ENCODE results near the gene SORCS3. TPM values are rescaled to one million over a fixed set of nuclear protein-coding genes. Genes with fewer than 3 reads are reported as not detected.

Gene SORCS3
- polyA plus RNA-seq, 1 donor (not counting 4 experiments of a cell fraction or from before 2014, with no cell fraction given) = not detected

DNA sequence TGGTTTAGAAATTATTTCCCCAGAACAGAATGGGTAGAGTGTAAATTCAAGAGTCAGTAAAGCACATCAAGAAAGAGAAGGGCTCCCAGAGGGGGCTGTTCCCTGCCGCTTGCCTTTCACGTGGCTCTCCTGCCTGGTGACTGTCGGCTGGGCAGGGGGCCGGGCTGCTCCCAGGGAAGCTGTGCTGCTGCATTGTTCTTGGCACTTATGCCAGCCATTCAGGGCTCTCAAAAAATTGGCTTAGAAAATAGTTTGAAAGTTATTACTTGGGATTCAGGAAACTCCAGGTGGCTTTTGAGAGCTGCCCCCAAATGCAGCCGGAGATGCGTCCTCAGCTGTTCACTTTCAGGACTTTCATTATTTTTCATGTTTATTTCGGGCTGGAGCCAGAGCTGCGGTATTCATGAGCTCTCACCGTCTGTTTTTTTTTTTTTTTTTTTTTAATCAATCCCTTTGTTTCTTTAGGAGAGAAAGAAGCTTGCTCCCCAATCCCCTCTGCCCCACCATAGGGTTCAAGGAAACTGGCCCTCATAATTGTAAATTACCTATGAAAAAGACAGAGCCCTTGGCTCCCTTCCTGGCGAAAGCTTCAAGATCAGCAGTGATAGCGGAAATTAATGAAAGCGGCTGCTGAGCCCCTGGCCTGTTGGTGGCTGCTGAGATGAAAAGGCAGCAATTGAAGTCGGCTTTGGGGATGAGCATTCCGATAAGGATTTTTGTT is 94.1 kb downstream of the SORCS3 start:
- FAIRE-seq = no peak
- Histone ChIP-seq H3K27ac (ENCODE audit: control insufficient read depth, insufficient read depth, low read length) (no peak overlapping the region), H3K9me1 (ENCODE audit: control insufficient read depth, extremely low read depth, insufficient read depth, low read length) (no peaks in the 10 kb centered on the region), H4K20me1 (ENCODE audit: control insufficient read depth, extremely low read depth, insufficient read depth, low read length) (no peaks in the 10 kb centered on the region), H3K4me3 (ENCODE audit: control insufficient read depth in 2 of 3, extremely low read depth in 1 of 3, insufficient read depth in 2 of 3, low read depth in 1 of 3, low read length in 3 of 3) (no peak overlapping the region), H3K36me3 (ENCODE audit: control insufficient read depth in 2 of 2, extremely low read depth in 1 of 2, insufficient read depth in 2 of 2, low read length in 2 of 2) (no peaks in the 10 kb centered on the region), H3K27me3 (ENCODE audit: control insufficient read depth, extremely low read depth, insufficient read depth, low read length) (no peaks in the 10 kb centered on the region), H3K9me3 (ENCODE audit: control insufficient read depth, low read depth, low read length) (no peaks in the 10 kb centered on the region), H2AFZ (ENCODE audit: control insufficient read depth, low read length) (no peak overlapping the region), H3K4me2 (ENCODE audit: control insufficient read depth, extremely low read depth, insufficient read depth, low read depth, low read length) (no peak overlapping the region), H3K9ac (ENCODE audit: control insufficient read depth, extremely low read depth, insufficient read depth, low read length) (no peak overlapping the region), H3K79me2 (ENCODE audit: control insufficient read depth, insufficient read depth, low read length) (no peaks in the 10 kb centered on the region), H3K4me1 (ENCODE audit: control insufficient read depth, extremely low read depth, insufficient read depth, low read length) (no peaks in the 10 kb centered on the region)
- TF ChIP-seq, protein P1, sequence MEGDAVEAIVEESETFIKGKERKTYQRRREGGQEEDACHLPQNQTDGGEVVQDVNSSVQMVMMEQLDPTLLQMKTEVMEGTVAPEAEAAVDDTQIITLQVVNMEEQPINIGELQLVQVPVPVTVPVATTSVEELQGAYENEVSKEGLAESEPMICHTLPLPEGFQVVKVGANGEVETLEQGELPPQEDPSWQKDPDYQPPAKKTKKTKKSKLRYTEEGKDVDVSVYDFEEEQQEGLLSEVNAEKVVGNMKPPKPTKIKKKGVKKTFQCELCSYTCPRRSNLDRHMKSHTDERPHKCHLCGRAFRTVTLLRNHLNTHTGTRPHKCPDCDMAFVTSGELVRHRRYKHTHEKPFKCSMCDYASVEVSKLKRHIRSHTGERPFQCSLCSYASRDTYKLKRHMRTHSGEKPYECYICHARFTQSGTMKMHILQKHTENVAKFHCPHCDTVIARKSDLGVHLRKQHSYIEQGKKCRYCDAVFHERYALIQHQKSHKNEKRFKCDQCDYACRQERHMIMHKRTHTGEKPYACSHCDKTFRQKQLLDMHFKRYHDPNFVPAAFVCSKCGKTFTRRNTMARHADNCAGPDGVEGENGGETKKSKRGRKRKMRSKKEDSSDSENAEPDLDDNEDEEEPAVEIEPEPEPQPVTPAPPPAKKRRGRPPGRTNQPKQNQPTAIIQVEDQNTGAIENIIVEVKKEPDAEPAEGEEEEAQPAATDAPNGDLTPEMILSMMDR (optimal IDR thresholded peaks at IDR 0.05 in 1 of 3, IDR thresholded peaks at IDR 0.05 in 1 of 3, conservative IDR thresholded peaks at IDR 0.05 in 1 of 3; ENCODE audit: extremely low read depth in 1 of 3, insufficient read depth in 2 of 3, low read length in 3 of 3) = no peak
- TF ChIP-seq EZH2 (IDR thresholded peaks at IDR 0.05; ENCODE audit: low read length) = no peak
- dilution Hi-C loops (cut with MboI; ENCODE audit: extremely low pct_ligation_motif_present, low sequenced_read_pairs) = no loop called here
- no peak for DNase-seq (ENCODE audit: low read depth, low spot score)

DNA sequence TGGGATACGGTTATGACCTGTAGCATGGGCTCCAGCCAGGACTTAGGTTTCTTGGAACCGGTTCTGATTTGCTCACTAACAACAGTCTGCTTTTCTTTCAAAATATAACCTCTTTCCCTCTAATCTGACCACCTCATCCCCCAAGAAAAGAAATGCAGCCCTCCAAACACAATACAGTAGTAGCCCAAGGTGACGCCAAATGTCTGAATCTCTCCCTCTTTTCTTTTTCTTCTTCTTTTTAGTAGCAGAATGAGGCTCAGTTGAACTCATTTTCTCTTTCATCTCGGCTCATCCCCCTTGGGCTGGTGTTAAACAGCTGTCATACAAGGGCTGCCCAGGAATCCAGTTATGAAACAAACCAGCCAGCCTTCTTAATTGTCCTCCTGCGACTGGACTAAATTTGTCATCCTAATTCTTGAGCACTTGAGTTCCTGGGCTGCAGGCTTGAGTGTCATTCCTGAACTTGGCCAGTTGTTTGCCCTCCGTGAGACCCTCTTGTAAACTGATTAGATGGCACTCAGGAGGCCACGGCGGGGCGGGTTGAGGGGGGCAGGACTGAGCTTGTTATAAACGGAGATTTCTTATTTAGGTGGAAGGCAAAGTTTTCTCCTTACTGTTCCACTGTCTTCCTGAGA is 94.8 kb downstream of the SORCS3 start:
- Histone ChIP-seq H3K27ac (ENCODE audit: control insufficient read depth, insufficient read depth, low read length) (no peak overlapping the region), H3K4me3 (ENCODE audit: control insufficient read depth in 2 of 3, extremely low read depth in 1 of 3, insufficient read depth in 2 of 3, low read depth in 1 of 3, low read length in 3 of 3) (no peak overlapping the region), H3K4me2 (ENCODE audit: control insufficient read depth, extremely low read depth, insufficient read depth, low read depth, low read length) (no peak overlapping the region), H3K27me3 (ENCODE audit: control insufficient read depth, extremely low read depth, insufficient read depth, low read length) (no peaks in the 10 kb centered on the region), H4K20me1 (ENCODE audit: control insufficient read depth, extremely low read depth, insufficient read depth, low read length) (no peaks in the 10 kb centered on the region), H3K9me1 (ENCODE audit: control insufficient read depth, extremely low read depth, insufficient read depth, low read length) (no peaks in the 10 kb centered on the region), H3K4me1 (ENCODE audit: control insufficient read depth, extremely low read depth, insufficient read depth, low read length) (no peaks in the 10 kb centered on the region), H3K9ac (ENCODE audit: control insufficient read depth, extremely low read depth, insufficient read depth, low read length) (no peak overlapping the region), H3K36me3 (ENCODE audit: control insufficient read depth in 2 of 2, extremely low read depth in 1 of 2, insufficient read depth in 2 of 2, low read length in 2 of 2) (no peaks in the 10 kb centered on the region), H3K9me3 (ENCODE audit: control insufficient read depth, low read depth, low read length) (no peaks in the 10 kb centered on the region), H3K79me2 (ENCODE audit: control insufficient read depth, insufficient read depth, low read length) (no peaks in the 10 kb centered on the region), H2AFZ (ENCODE audit: control insufficient read depth, low read length) (no peak overlapping the region)
- no peak for DNase-seq (ENCODE audit: low read depth, low spot score)
- TF ChIP-seq, protein P1 (optimal IDR thresholded peaks at IDR 0.05 in 1 of 3, IDR thresholded peaks at IDR 0.05 in 1 of 3, conservative IDR thresholded peaks at IDR 0.05 in 1 of 3; ENCODE audit: extremely low read depth in 1 of 3, insufficient read depth in 2 of 3, low read length in 3 of 3) = no peak
- no peak for TF ChIP-seq EZH2 (IDR thresholded peaks at IDR 0.05; ENCODE audit: low read length)
- no peak for FAIRE-seq
- dilution Hi-C loops (cut with MboI; ENCODE audit: extremely low pct_ligation_motif_present, low sequenced_read_pairs) = no loop called here
